Measurements from ENCODE around the gene SPSB1.

The SPSB1 gene

DNA sequence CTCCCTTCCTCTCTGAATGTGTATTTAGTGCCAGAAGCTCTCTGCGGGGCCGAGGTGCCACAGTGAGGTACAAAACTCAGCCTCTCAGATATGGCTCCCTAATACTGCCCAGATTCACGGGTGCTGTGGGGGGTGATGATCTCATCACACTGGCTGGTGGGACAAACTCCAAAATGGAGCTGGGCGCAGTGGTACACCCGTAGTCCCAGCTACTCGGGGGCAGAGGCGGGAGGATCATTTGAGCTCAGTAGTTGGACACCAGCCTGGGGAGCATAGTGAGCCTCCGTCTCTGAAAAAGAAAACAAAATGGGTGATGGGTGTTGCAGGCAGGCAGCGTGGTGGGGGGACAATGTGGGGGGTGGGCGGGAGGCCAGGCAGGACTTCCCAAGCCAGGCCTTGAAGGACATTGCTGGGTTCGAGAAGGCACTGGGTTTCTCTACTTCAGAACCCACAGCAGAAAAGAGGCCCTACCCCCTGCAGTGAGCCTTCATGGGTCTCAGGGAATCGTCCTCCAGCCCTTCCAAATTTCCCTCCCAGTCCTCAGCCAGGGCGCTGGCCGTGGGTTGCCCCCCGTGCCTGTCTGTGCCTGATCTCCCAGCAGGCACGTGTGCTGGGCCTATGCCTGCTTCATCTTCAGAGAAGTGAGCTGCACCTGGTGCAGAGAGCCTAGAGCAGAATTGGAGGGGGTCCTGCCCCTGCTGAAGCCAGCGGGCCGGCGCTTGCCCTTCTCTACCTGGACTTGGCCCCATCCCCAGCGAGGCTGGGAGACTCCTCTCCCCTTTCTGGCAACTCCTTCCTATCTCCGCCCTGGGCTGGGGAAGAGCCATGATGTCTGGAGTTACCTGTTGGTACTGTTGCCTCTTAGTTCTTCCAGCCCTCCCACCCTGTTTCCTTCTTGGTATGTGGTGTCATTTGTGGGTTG lies 44.1 kb upstream of the SPSB1 start:
- POLR2A ChIA-PET: no interaction called here

DNA sequence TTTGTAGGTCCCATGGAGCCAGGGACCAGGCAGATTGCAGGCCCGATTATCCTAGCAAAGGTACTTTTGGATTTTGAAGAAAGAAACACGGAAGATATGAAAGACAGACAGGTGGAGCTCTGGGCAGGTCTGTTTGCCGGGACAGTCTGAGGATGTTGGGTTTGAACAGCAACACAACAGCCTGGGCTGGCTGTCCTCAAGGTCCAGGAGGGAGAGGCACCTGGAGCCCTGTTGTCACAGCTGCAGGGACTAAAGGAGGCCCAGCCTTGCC lies 43.5 kb upstream of the SPSB1 start:
- Histone ChIP-seq H3K9me3 (ENCODE audit: control insufficient read depth, insufficient read depth, low read depth, low read length) (no peaks in the 10 kb centered on the region), H3K4me3 (ENCODE audit: low read depth, low read length) (no peak overlapping the region), H3K4me1 (ENCODE audit: control insufficient read depth, insufficient read depth, low read length) (no peaks in the 10 kb centered on the region), H3K36me3 (ENCODE audit: control insufficient read depth in 2 of 2, insufficient read depth in 1 of 2, low read length in 2 of 2) (peaks cover 0 to 43% of the 10 kb centered on the region in 2 experiments; a peak in 1 of 3 replicates), H3K27ac (ENCODE audit: extremely low read depth, low read depth, low read length) (no peak overlapping the region)
- CTCF ChIA-PET: interaction anchor here (1.4 kb wide), 3 partner anchors 19 to 206 kb away, joined by 3 to 5 read pairs (median 3); no protein-coding TSS in a partner anchor
- POLR2A ChIA-PET: no interaction called here
- TF ChIP-seq ZNF18 (tag by site-specific recombination; IDR thresholded peaks at IDR 0.05) (no peak), ZNF184 (tag by site-specific recombination; IDR thresholded peaks at IDR 0.05) (no peak), ZBTB44 (tag by site-specific recombination; IDR thresholded peaks at IDR 0.05) (no peak), ZNF341 (tag by site-specific recombination; IDR thresholded peaks at IDR 0.05; ENCODE audit: low read depth) (no peak), ZNF416 (tag by site-specific recombination; IDR thresholded peaks at IDR 0.05) (no peak), ZBTB1 (tag by site-specific recombination; IDR thresholded peaks at IDR 0.05) (no peak), ZNF792 (tag by site-specific recombination; IDR thresholded peaks at IDR 0.05) (no peak), MZF1 (tag by site-specific recombination; IDR thresholded peaks at IDR 0.05; ENCODE audit: borderline replicate concordance) (no peak), ZNF350 (tag by site-specific recombination; IDR thresholded peaks at IDR 0.05) (no peak), ZNF175 (tag by site-specific recombination; IDR thresholded peaks at IDR 0.05) (no peak), SCRT2 (tag by site-specific recombination; IDR thresholded peaks at IDR 0.05) (no peak), KLF10 (tag by site-specific recombination; IDR thresholded peaks at IDR 0.05) (no peak), ZNF394 (tag by site-specific recombination; IDR thresholded peaks at IDR 0.05; ENCODE audit: borderline replicate concordance) (no peak), ZNF585B (tag by site-specific recombination; IDR thresholded peaks at IDR 0.05) (no peak), ZNF214 (tag by site-specific recombination; IDR thresholded peaks at IDR 0.05; ENCODE audit: borderline replicate concordance) (no peak), MEIS1 (CRISPR knock-in tag; IDR thresholded peaks at IDR 0.05; ENCODE audit: borderline replicate concordance) (no peak)
- TF ChIP-seq, protein P1, sequence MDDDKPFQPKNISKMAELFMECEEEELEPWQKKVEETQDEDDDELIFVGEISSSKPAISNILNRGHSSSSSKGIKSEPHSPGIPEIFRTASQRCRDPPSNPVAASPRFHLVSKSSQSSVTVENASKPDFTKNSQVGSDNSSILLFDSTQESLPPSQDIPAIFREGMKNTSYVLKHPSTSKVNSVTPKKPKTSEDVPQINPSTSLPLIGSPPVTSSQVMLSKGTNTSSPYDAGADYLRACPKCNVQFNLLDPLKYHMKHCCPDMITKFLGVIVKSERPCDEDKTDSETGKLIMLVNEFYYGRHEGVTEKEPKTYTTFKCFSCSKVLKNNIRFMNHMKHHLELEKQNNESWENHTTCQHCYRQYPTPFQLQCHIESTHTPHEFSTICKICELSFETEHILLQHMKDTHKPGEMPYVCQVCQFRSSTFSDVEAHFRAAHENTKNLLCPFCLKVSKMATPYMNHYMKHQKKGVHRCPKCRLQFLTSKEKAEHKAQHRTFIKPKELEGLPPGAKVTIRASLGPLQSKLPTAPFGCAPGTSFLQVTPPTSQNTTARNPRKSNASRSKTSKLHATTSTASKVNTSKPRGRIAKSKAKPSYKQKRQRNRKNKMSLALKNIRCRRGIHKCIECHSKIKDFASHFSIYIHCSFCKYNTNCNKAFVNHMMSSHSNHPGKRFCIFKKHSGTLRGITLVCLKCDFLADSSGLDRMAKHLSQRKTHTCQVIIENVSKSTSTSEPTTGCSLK (tag by site-specific recombination; IDR thresholded peaks at IDR 0.05): no peak
- TF ChIP-seq, protein P2, sequence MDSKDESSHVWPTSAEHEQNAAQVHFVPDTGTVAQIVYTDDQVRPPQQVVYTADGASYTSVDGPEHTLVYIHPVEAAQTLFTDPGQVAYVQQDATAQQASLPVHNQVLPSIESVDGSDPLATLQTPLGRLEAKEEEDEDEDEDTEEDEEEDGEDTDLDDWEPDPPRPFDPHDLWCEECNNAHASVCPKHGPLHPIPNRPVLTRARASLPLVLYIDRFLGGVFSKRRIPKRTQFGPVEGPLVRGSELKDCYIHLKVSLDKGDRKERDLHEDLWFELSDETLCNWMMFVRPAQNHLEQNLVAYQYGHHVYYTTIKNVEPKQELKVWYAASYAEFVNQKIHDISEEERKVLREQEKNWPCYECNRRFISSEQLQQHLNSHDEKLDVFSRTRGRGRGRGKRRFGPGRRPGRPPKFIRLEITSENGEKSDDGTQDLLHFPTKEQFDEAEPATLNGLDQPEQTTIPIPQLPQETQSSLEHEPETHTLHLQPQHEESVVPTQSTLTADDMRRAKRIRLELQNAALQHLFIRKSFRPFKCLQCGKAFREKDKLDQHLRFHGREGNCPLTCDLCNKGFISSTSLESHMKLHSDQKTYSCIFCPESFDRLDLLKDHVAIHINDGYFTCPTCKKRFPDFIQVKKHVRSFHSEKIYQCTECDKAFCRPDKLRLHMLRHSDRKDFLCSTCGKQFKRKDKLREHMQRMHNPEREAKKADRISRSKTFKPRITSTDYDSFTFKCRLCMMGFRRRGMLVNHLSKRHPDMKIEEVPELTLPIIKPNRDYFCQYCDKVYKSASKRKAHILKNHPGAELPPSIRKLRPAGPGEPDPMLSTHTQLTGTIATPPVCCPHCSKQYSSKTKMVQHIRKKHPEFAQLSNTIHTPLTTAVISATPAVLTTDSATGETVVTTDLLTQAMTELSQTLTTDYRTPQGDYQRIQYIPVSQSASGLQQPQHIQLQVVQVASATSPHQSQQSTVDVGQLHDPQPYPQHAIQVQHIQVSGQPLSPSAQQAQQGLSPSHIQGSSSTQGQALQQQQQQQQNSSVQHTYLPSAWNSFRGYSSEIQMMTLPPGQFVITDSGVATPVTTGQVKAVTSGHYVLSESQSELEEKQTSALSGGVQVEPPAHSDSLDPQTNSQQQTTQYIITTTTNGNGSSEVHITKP (tag by site-specific recombination; IDR thresholded peaks at IDR 0.05): no peak
- TF ChIP-seq, protein P3, sequence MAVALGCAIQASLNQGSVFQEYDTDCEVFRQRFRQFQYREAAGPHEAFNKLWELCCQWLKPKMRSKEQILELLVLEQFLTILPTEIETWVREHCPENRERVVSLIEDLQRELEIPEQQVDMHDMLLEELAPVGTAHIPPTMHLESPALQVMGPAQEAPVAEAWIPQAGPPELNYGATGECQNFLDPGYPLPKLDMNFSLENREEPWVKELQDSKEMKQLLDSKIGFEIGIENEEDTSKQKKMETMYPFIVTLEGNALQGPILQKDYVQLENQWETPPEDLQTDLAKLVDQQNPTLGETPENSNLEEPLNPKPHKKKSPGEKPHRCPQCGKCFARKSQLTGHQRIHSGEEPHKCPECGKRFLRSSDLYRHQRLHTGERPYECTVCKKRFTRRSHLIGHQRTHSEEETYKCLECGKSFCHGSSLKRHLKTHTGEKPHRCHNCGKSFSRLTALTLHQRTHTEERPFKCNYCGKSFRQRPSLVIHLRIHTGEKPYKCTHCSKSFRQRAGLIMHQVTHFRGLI (tag by site-specific recombination; IDR thresholded peaks at IDR 0.05): no peak

More for the DNA sequence above, 44.1 kb upstream of the SPSB1 start:
- Histone ChIP-seq H3K9me3 (ENCODE audit: control insufficient read depth, insufficient read depth, low read depth, low read length) (no peaks in the 10 kb centered on the region), H3K36me3 (ENCODE audit: control insufficient read depth in 2 of 2, insufficient read depth in 1 of 2, low read length in 2 of 2) (peaks cover 0 to 43% of the 10 kb centered on the region in 2 experiments; a peak in 1 of 3 replicates), H3K4me1 (ENCODE audit: control insufficient read depth, insufficient read depth, low read length) (no peaks in the 10 kb centered on the region), H3K4me3 (ENCODE audit: low read depth, low read length) (no peak overlapping the region), H3K27ac (ENCODE audit: extremely low read depth, low read depth, low read length) (no peak overlapping the region)
- TF ChIP-seq, protein P4, sequence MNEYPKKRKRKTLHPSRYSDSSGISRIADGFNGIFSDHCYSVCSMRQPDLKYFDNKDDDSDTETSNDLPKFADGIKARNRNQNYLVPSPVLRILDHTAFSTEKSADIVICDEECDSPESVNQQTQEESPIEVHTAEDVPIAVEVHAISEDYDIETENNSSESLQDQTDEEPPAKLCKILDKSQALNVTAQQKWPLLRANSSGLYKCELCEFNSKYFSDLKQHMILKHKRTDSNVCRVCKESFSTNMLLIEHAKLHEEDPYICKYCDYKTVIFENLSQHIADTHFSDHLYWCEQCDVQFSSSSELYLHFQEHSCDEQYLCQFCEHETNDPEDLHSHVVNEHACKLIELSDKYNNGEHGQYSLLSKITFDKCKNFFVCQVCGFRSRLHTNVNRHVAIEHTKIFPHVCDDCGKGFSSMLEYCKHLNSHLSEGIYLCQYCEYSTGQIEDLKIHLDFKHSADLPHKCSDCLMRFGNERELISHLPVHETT (tag by site-specific recombination; IDR thresholded peaks at IDR 0.05): no peak
- TF ChIP-seq SCRT2 (tag by site-specific recombination; IDR thresholded peaks at IDR 0.05) (peak; percentile 41; the same call in 1 of the 2 replicates), GLIS1 (tag by site-specific recombination; IDR thresholded peaks at IDR 0.05) (peak; percentile 14; the same call in 1 of the 2 replicates)
- CTCF ChIA-PET: interaction anchor here (1.2 to 1.4 kb wide), 2 partner anchors 137 to 138 kb away, joined by 3 read pairs; no protein-coding TSS in a partner anchor
